Colonic mucosa (tissue), 4 donors: ENCODE results near the gene MAPK1. TPM values are rescaled to one million over a fixed set of nuclear protein-coding genes. Genes with fewer than 3 reads are reported as not detected.
"Not testable (repeated sequence)": the region's sequence is repeated elsewhere in the genome, so short reads cannot be mapped to it uniquely, and the experiment has no call there.

ENCODE experiments used
- DNase-seq: peaks from one replicate; pipeline ENCODE4 v3.0.0-alpha.2; 2020
- H3K27ac ChIP-seq: fragments of 200-600 bp; one replicate; pipeline ENCODE4 v1.8.0; 2021
- H3K27me3 ChIP-seq: fragments of 200-600 bp; one replicate; pipeline ENCODE4 v1.8.0; 2021
- H3K36me3 ChIP-seq: fragments of 200-600 bp; one replicate; pipeline ENCODE4 v1.8.0; 2021
- H3K4me1 ChIP-seq: fragments of 200-600 bp; one replicate; pipeline ENCODE4 v1.8.0; 2021; ENCODE audit warnings: mild to moderate bottlenecking
- H3K4me3 ChIP-seq: fragments of 200-600 bp; one replicate; pipeline ENCODE4 v1.8.0; 2021
- H3K9ac ChIP-seq, 2 donors: one replicate each; pipeline ENCODE4 v1.7.0; 2013; ENCODE audit warnings: control low read depth in 2 of 2, low read depth in 2 of 2, low read length in 2 of 2
- H3K9me3 ChIP-seq: fragments of 200-600 bp; one replicate; pipeline ENCODE4 v1.8.0; 2021
- intact Hi-C: fragments of 100-400 bp; cut with DNase I; formaldehyde crosslinking; loops from one replicate; pipeline ENCODE4 v1.14.1; 2022
- total RNA-seq, 2 donors: library from RNA; stranded (reverse); fragmentation: NEBNext Ultra II Directional in 1 of 2; extraction: Animal tissue kit (Norgen Biotek cat#: 25700) in 1 of 2; gene quantifications; one replicate each; pipeline ENCODE4 v1.2.1, GENCODE V29; 2021
- TF ChIP-seq, protein P1 (sequence below): fragments of 200-600 bp; IDR thresholded peaks from one replicate; pipeline ENCODE4 v1.8.0; 2022; ENCODE audit warnings: antibody characterized with exemption, mild to moderate bottlenecking
- donor health status: healthy.
- donor health status: DM: no; HTN: no; CAD: no.
- donor health status: DM: no; HTN: no; CAD: no.

MAPK1 gene
- total RNA-seq, 2 donors from 2014 or later = 140 to 147 TPM

DNA sequence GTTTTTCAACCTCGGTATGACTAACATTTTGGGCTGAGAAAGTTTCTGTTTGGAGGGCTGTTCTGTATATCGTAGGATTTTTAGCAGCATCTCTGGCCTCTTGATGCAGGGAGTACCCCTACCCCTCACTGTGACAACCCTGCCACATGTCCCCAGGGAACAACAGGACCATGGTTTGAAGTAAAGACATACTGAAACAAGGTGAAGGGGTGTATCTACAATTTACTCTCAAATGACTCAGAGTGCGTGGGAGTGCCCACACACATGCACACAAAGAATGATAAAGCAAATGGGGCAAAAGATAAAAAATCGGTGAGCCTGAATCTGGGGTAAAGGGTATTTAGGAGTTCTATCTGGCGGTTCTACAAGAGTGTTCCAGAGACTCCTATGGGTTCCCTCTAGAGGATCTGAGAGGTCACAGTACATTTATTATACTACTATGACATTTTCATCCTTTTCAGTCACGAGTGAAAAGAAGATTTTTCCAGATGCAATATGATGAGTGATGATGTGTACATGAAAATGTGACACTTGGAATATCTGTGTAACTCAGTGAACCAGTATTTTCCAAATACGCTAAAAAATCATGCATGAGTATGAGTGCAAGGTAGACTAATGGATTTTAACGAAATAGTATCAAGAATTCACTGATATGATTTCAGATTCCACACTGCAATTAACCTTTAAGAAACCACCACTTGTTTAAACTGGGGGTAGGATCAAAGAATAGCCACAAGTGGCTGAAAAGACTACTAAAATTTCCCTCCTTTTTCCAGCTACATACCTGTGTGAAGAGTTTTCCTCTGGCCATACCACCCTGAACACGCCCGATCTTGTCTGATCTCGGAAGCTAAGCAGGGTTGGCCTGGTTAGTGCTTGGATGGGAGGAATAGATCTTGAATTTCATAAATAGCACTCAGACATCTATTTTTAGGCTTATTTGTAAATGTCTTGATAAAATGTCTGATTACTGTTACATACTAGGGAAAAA, 75.5 kb downstream of the MAPK1 start:
- Histone ChIP-seq H3K4me3 (no peak overlapping the region), H3K4me1 (no peaks in the 10 kb centered on the region), H3K9me3 (no peaks in the 10 kb centered on the region), H3K9ac (no peak overlapping the region), H3K27ac (no peak overlapping the region), H3K36me3 (no peaks in the 10 kb centered on the region), H3K27me3 (no peaks in the 10 kb centered on the region)
- TF ChIP-seq, protein P1, sequence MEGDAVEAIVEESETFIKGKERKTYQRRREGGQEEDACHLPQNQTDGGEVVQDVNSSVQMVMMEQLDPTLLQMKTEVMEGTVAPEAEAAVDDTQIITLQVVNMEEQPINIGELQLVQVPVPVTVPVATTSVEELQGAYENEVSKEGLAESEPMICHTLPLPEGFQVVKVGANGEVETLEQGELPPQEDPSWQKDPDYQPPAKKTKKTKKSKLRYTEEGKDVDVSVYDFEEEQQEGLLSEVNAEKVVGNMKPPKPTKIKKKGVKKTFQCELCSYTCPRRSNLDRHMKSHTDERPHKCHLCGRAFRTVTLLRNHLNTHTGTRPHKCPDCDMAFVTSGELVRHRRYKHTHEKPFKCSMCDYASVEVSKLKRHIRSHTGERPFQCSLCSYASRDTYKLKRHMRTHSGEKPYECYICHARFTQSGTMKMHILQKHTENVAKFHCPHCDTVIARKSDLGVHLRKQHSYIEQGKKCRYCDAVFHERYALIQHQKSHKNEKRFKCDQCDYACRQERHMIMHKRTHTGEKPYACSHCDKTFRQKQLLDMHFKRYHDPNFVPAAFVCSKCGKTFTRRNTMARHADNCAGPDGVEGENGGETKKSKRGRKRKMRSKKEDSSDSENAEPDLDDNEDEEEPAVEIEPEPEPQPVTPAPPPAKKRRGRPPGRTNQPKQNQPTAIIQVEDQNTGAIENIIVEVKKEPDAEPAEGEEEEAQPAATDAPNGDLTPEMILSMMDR = no peak
- intact Hi-C loops = no loop called here
- DNase-seq = no peak

DNA sequence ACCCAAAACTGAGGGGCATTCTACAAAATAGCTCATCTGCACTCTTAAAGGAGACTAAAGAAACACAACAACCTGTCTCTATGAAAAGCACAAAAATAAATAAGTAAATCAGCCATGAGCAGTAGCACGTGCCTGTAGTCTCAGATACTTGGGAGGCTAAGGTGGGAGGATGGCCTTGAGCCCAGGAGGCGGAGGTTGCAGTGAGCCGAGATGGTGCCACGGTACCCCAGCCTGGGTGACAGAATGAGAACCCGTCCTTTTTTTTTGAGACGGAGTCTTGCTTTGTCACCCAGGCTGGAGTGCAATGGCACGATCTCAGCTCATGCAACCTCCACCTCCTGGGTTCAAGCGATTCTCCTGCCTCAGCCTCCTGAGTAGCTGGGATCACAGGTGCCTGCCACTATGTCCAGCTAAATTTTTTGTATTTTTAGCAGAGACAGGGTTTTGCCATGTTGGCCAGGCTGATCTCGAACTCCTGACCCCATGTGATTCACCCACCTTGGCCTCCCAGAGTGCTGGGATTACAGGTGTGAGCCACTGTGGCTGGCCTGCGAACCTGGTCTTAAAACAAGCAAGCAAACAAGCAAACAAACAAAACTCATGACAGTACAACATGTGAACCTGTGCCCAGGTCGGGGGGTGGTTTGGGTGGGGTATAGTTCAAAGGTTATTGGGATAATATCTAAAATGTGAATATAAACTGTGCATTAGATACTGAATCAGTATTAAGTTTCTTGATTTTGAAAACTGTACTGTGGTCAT, 76.4 kb downstream of the MAPK1 start:
- H3K4me3 ChIP-seq, H3K27me3 ChIP-seq, intact Hi-C loops, H3K9me3 ChIP-seq, H3K36me3 ChIP-seq, H3K27ac ChIP-seq, H3K9ac ChIP-seq, H3K4me1 ChIP-seq, DNase-seq: not testable (repeated sequence)

DNA sequence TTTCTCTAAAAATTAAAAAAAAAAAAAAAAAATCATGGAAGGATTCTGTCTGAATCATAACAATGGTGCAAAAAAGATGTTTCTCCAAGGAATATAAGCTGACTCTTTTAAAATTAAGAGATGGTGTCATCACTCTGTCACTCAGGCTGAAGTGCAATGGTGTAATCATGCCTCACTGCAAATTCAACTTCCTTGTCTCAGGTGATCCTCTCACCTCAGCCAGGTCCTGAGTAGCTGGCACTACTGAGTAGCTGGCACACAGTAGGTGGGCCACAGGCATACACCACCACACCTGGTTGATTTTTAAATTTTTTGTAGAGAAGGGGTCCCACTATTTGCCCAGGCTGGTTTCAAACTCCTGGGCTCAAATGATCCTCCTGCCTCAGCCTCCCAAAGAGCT, 77.1 kb downstream of the MAPK1 start:
- intact Hi-C loops = no loop called here
- Histone ChIP-seq H3K27me3 (no peaks in the 10 kb centered on the region), H3K36me3 (no peaks in the 10 kb centered on the region), H3K27ac (no peak overlapping the region), H3K4me1 (no peaks in the 10 kb centered on the region), H3K4me3 (no peak overlapping the region), H3K9ac (no peak overlapping the region), H3K9me3 (no peaks in the 10 kb centered on the region)
- no peak for DNase-seq
- TF ChIP-seq, protein P1 = no peak

DNA sequence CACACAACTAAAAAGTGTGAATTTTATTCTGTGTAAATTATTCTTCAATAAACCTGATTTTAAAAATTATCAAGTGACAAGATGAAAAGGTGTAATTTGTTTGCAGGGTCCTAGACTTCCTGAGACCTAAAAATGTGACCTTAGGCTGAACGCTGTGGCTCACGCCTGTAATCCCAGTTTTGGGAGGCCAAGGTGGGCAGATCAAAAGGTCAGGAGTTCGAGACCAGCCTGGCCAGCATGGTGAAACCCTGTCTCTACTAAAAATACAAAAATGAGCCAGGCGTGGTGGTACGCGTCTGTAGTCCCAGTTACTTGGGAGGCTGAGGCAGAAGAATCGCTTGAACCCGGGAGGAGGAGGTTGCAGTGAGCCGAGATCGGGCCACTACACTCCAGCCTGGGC, 79.9 kb downstream of the MAPK1 start:
- not testable (repeated sequence) for H3K27ac ChIP-seq, H3K9ac ChIP-seq, DNase-seq

DNA sequence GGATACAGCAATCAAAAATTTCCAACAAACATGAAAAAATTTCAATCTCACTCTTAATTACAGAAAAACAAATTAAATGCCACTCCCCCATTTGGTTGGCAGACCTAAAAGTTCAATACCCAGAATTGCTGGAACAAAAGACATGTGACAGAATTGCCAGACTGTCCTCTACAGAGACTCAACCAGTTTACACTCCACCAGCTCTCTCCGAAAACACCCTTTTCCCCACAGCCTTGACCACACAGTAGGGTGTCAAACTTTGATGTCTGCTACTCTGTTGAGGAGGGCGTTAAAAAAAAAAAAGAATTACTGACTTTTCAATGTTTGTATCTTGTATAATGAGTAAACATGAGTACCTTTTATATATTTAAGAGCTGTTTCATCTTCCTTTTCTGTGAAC, 87.2 kb downstream of the MAPK1 start:
- intact Hi-C loops = no loop called here

More for the DNA sequence above, 79.9 kb downstream of the MAPK1 start:
- H3K36me3 ChIP-seq, H3K4me3 ChIP-seq, H3K27me3 ChIP-seq, intact Hi-C loops, H3K4me1 ChIP-seq, H3K9me3 ChIP-seq: not testable (repeated sequence)

DNA sequence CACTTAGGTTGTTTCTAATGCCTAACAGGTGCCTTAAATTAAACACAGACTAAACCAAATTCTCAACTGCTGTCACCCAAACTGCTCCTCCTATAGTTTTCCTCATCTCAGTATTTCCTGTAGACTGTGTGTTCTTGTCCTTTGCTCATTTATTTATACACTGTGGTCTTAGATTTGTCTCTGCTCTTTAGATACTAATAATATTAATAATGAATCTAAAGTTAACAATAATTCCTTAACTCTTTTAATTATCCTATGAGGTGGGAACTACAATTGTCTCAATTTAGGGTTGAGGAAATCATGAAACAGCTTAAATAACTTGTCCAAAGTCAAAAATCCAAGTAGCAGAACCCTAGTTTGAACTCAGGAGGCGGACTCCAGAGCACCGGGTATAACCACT, 88.0 kb downstream of the MAPK1 start:
- intact Hi-C loops = no loop called here
- H3K4me3 ChIP-seq = no peak overlapping the region
- H3K36me3 ChIP-seq = no peaks in the 10 kb centered on the region

More for the DNA sequence above, 87.2 kb downstream of the MAPK1 start:
- Histone ChIP-seq H3K9ac (no peak overlapping the region), H3K4me1 (no peaks in the 10 kb centered on the region), H3K27me3 (no peaks in the 10 kb centered on the region), H3K36me3 (no peaks in the 10 kb centered on the region), H3K9me3 (no peaks in the 10 kb centered on the region), H3K27ac (no peak overlapping the region), H3K4me3 (no peak overlapping the region)
- no peak for DNase-seq
- TF ChIP-seq, protein P1 = no peak

More for the DNA sequence above, 88.0 kb downstream of the MAPK1 start:
- Histone ChIP-seq H3K9ac (no peak overlapping the region), H3K9me3 (no peaks in the 10 kb centered on the region), H3K4me1 (no peaks in the 10 kb centered on the region), H3K27me3 (no peaks in the 10 kb centered on the region), H3K27ac (no peak overlapping the region)
- TF ChIP-seq, protein P1 = no peak
- no peak for DNase-seq
